MM.1S (cell line): Measurements from ENCODE around the gene NBEA.

Experiments used
- DNase-seq: peaks from one replicate; pipeline ENCODE4 v3.0.0-alpha.2; 2015
- H2AFZ ChIP-seq: fragments of 300-600 bp; sonication (generic); 2 replicates; pipeline ENCODE4 v1.6.0; 2016; ENCODE audit warnings: antibody characterized with exemption, low read length
- H3F3A ChIP-seq: fragments of 300-600 bp; sonication (generic); 2 replicates; pipeline ENCODE4 v1.6.1; 2016; ENCODE audit warnings: mild to moderate bottlenecking, antibody characterized with exemption, low read length, moderate library complexity, mixed read lengths; ENCODE audit not compliant: insufficient read depth
- H3K27ac ChIP-seq: fragments of 300-600 bp; sonication (generic); 2 replicates; pipeline ENCODE4 v1.5.1; 2016; ENCODE audit warnings: mild to moderate bottlenecking, low read length
- H3K27me3 ChIP-seq: fragments of 300-600 bp; sonication (generic); replicated peaks from 2 replicates; pipeline ENCODE4 v1.6.0; 2016; ENCODE audit warnings: low read length; ENCODE audit not compliant: insufficient read depth
- H3K36me3 ChIP-seq: fragments of 300-600 bp; sonication (generic); replicated peaks from 2 replicates; pipeline ENCODE4 v1.6.1; 2016; ENCODE audit warnings: mild to moderate bottlenecking, low read length, mixed read lengths; ENCODE audit not compliant: insufficient read depth
- H3K4me1 ChIP-seq: fragments of 300-600 bp; sonication (generic); 2 replicates; pipeline ENCODE4 v1.6.1; 2016; ENCODE audit warnings: low read length, mixed read lengths
- H3K4me2 ChIP-seq: fragments of 300-600 bp; sonication (generic); 2 replicates; pipeline ENCODE4 v1.6.0; 2016; ENCODE audit warnings: low read depth, low read length
- H3K4me3 ChIP-seq: fragments of 300-600 bp; sonication (generic); 2 replicates; pipeline ENCODE4 v1.5.1; 2016; ENCODE audit warnings: low read length, mixed read lengths
- H3K79me2 ChIP-seq: fragments of 300-600 bp; sonication (generic); 2 replicates; pipeline ENCODE4 v1.6.1; 2016; ENCODE audit warnings: mixed run types, low read length, mixed read lengths
- H3K9ac ChIP-seq: fragments of 300-600 bp; sonication (generic); 2 replicates; pipeline ENCODE4 v1.6.1; 2016; ENCODE audit warnings: low read length, mixed read lengths
- H3K9me2 ChIP-seq: fragments of 300-600 bp; sonication (generic); replicated peaks from 2 replicates; pipeline ENCODE4 v1.6.1; 2016; ENCODE audit warnings: mild to moderate bottlenecking, low read length, mixed read lengths; ENCODE audit not compliant: insufficient read depth
- H3K9me3 ChIP-seq: fragments of 300-600 bp; sonication (generic); replicated peaks from 2 replicates; pipeline ENCODE4 v1.6.1; 2016; ENCODE audit warnings: mild to moderate bottlenecking, low read length, mixed read lengths; ENCODE audit not compliant: insufficient read depth
- H4K20me1 ChIP-seq: fragments of 300-600 bp; sonication (generic); 2 replicates; pipeline ENCODE4 v1.6.1; 2016; ENCODE audit warnings: mild to moderate bottlenecking, low read length, moderate library complexity, mixed read lengths; ENCODE audit not compliant: insufficient read depth
- EZH2 ChIP-seq: fragments of 300-600 bp; sonication (generic); optimal IDR thresholded peaks from 2 replicates; pipeline ENCODE3; 2017; ENCODE audit warnings: low read depth, mild to moderate bottlenecking, antibody characterized with exemption, low read length, mixed read lengths
- EZH2phosphoT487 ChIP-seq: fragments of 300-600 bp; sonication (generic); IDR thresholded peaks from 2 replicates; pipeline ENCODE4 v1.6.1; 2018; ENCODE audit warnings: antibody characterized with exemption, low read length
- TF ChIP-seq, protein P1 (sequence below): fragments of 300-600 bp; sonication (generic); IDR thresholded peaks from 2 replicates; pipeline ENCODE4 v1.5.1; 2016; ENCODE audit warnings: antibody characterized with exemption, low read length, mixed read lengths

The NBEA gene

GRCh38 chr13:35681685-35682084 lies 739.6 kb downstream of the NBEA start:
- Histone ChIP-seq H3K4me1 (no peaks in the 10 kb centered on the region), H3K4me2 (no peak overlapping the region), H3K36me3 (no peaks in the 10 kb centered on the region), H3K27ac (no peak overlapping the region), H4K20me1 (no peaks in the 10 kb centered on the region), H3K4me3 (no peak overlapping the region), H3K79me2 (no peaks in the 10 kb centered on the region), H3F3A (no peaks in the 10 kb centered on the region), H3K9me2 (no peaks in the 10 kb centered on the region), H3K27me3 (no peaks in the 10 kb centered on the region), H3K9me3 (no peaks in the 10 kb centered on the region), H3K9ac (no peak overlapping the region), H2AFZ (no peak overlapping the region)
- no peak for TF ChIP-seq EZH2phosphoT487
- TF ChIP-seq, protein P1, sequence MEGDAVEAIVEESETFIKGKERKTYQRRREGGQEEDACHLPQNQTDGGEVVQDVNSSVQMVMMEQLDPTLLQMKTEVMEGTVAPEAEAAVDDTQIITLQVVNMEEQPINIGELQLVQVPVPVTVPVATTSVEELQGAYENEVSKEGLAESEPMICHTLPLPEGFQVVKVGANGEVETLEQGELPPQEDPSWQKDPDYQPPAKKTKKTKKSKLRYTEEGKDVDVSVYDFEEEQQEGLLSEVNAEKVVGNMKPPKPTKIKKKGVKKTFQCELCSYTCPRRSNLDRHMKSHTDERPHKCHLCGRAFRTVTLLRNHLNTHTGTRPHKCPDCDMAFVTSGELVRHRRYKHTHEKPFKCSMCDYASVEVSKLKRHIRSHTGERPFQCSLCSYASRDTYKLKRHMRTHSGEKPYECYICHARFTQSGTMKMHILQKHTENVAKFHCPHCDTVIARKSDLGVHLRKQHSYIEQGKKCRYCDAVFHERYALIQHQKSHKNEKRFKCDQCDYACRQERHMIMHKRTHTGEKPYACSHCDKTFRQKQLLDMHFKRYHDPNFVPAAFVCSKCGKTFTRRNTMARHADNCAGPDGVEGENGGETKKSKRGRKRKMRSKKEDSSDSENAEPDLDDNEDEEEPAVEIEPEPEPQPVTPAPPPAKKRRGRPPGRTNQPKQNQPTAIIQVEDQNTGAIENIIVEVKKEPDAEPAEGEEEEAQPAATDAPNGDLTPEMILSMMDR: no peak
- no peak for DNase-seq

DNA sequence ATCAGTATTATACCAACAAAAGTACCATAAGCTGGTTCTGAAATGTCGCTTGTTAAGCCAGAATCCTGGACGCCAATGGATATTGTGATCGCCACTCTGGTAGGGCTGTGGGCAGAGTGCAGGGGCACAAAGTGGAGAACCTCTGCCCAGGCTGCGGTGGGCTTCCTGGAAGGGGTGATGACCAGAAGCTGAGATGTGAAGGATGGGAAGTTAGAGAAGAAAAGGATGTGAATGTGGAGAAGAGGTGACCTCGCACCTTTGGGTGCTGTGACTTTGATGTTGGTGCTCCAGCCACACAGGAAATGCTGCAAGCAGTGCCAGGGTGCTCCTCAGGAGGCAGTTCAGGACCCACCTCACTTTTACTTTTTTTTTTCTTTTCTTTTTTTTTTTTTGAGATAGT lies 742.4 kb downstream of the NBEA start:
- TF ChIP-seq, protein P1: no peak
- TF ChIP-seq EZH2phosphoT487: no peak
- TF ChIP-seq EZH2: no peak
- Histone ChIP-seq H3K27me3 (no peaks in the 10 kb centered on the region), H3K9me2 (no peaks in the 10 kb centered on the region), H3K79me2 (no peaks in the 10 kb centered on the region), H3K36me3 (no peaks in the 10 kb centered on the region), H3F3A (no peaks in the 10 kb centered on the region), H3K4me3 (no peak overlapping the region), H2AFZ (no peak overlapping the region), H3K4me1 (no peaks in the 10 kb centered on the region), H3K9me3 (no peaks in the 10 kb centered on the region), H4K20me1 (no peaks in the 10 kb centered on the region), H3K27ac (no peak overlapping the region), H3K4me2 (no peak overlapping the region), H3K9ac (no peak overlapping the region)
- DNase-seq: no peak

- TF ChIP-seq EZH2phosphoT487: no peak
- TF ChIP-seq EZH2: no peak
- TF ChIP-seq, protein P1: no peak
- Histone ChIP-seq H3K9ac (no peak overlapping the region), H3K4me2 (no peak overlapping the region), H3K27ac (no peak overlapping the region), H4K20me1 (no peaks in the 10 kb centered on the region), H3K4me3 (no peak overlapping the region), H3K79me2 (no peaks in the 10 kb centered on the region), H2AFZ (no peak overlapping the region), H3K27me3 (no peaks in the 10 kb centered on the region), H3K36me3 (no peaks in the 10 kb centered on the region), H3F3A (no peaks in the 10 kb centered on the region), H3K4me1 (no peaks in the 10 kb centered on the region), H3K9me3 (no peaks in the 10 kb centered on the region), H3K9me2 (no peaks in the 10 kb centered on the region)
- DNase-seq: no peak
Measured at GRCh38 chr13:35687336-35687735, 745.3 kb downstream of the NBEA start.
